GM10847 (cell line): ENCODE results near the gene YIF1A.

ENCODE experiments used
- POLR2A ChIP-seq: IDR thresholded peaks from 2 replicates; pipeline ENCODE4 v1.6.1; 2011; ENCODE audit not compliant: insufficient read length; ENCODE audit errors: extremely low read depth

The YIF1A gene

GRCh38 chr11:66259956-66260355 is 29.0 kb downstream of the YIF1A start:
- no peak for TF ChIP-seq POLR2A

DNA sequence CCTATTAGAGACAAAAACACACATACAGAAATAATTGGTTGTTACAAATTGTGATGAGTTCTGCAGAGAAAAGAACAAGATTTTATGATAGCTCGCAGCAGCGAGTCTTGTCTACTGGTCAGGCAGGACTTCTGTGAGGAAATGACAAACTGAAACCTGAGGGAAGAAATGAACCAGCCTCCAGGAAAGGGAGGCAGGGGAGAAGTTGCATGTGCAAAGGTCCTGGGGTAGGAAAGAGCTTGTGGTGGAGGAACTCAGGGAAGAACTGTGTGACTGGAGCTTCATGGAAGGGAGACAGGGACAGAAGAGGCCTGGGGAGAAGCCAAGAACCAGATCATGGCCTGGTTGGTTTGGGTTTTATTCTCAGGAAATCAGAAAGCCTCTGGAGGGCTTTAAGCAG is 29.7 kb downstream of the YIF1A start:
- TF ChIP-seq POLR2A: no peak

DNA sequence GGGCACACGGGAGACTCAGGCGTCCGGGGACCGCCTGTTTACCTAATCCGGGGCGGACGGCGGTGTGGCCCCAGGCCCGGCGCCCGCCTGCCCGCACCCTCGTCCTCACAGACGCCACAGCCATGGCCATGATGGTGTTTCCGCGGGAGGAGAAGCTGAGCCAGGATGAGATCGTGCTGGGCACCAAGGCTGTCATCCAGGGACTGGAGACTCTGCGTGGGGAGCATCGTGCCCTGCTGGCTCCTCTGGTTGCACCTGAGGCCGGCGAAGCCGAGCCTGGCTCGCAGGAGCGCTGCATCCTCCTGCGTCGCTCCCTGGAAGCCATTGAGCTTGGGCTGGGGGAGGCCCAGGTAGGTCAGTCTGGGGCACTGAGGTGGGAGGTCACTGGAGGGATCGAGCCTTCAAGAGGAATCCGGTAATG is 30.5 kb downstream of the YIF1A start:
- TF ChIP-seq POLR2A: no peak

- TF ChIP-seq POLR2A: no peak
Measured at GRCh38 chr11:66251809-66252208, 37.1 kb downstream of the YIF1A start.

DNA sequence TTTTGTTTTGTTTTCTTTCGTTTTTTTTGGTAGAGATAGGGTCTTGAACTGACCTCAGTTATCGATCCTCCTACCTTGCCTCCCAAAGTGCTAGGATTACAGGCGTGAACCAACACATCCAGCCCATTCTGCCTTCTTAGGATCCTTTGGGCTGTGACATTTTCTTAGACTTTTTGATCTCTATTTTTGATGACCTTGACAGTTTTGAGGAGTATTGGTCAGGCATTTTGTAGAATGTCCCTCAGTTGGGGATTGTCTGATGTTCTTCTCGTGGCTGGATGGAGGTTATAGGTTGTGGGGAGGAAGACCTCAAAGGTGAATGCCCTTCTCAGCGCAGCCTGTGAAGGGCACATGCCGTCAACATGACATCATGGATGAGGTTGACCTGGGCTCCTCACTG is 40.0 kb downstream of the YIF1A start:
- TF ChIP-seq POLR2A: no peak

DNA sequence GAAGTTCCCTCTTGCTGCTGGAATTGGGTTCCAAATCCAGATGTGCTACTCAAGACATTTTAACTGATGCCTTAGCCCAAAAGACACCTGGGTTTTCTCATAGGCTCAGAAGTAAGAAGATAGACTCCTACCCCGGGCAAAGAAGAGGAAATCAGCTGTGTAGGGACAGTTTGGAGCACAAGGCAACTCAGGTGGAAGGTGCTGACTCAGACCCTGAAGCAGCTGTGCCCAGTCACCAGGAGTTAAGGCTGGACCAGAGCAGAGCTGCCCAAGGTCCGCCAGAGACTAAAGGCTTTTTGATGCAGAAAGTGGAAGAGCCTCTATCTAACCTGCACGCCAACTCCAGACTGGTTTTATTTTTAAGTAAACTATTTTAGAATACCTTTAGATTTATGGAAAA is 41.1 kb downstream of the YIF1A start:
- no peak for TF ChIP-seq POLR2A

- TF ChIP-seq POLR2A: no peak
Measured at GRCh38 chr11:66247295-66247694, 41.6 kb downstream of the YIF1A start.

- TF ChIP-seq POLR2A: no peak
Measured at GRCh38 chr11:66243782-66244535, 45.0 kb downstream of the YIF1A start.

DNA sequence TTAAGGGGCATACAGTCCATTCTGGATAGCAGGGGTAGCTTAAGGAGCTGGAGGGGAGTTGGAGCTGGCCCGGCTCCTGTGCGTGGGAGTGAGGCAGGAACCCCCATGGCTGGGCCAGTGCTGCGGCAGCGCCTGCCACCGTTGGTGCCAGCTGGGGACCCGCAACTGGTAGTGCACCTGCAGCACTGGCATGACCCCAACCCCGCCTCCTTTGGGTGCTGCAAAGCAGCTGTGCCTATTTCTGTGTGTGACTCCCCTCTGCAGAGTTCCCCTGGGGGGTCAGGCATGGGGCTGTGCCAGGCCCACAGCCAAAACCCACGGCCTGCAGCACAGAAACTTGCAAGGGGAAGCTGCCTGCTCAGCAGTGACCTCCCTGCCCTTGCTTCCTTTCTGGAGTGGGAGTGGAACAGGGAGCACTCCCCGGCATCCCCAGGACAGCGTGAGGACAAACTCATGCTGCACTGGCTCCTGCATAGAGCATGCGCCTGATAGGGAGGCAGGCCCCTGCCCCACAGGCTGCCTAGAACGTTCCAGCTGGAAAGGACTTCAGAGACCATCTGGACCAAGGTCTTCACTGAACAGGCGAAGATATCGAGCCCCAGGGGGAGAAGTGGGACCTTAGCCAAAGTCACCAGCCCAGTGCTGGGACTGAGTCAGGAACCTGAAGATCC is 46.7 kb downstream of the YIF1A start:
- no peak for TF ChIP-seq POLR2A

GRCh38 chr11:66240781-66241136 is 48.2 kb downstream of the YIF1A start:
- no peak for TF ChIP-seq POLR2A

GRCh38 chr11:66239998-66240780 is 48.8 kb downstream of the YIF1A start:
- no peak for TF ChIP-seq POLR2A

DNA sequence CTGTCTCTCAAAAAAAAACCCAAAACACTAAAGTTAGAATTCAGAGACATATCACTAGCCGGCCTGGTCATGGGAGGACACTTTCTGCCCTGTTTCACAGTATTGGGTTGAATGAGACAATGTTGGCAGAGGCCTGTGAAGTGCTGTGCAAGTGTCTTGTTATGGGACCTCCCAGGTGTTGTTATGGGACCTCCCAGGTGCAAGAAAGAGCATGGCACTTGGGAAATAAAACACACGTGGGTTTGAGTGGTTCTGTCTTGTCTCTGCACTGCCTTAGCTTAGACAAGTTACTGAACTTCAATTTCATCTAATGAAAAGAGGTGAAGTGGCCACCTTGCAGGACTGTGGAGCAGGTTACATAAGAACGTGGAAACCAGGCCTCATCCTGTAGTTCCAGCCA is 49.4 kb downstream of the YIF1A start:
- TF ChIP-seq POLR2A: no peak

DNA sequence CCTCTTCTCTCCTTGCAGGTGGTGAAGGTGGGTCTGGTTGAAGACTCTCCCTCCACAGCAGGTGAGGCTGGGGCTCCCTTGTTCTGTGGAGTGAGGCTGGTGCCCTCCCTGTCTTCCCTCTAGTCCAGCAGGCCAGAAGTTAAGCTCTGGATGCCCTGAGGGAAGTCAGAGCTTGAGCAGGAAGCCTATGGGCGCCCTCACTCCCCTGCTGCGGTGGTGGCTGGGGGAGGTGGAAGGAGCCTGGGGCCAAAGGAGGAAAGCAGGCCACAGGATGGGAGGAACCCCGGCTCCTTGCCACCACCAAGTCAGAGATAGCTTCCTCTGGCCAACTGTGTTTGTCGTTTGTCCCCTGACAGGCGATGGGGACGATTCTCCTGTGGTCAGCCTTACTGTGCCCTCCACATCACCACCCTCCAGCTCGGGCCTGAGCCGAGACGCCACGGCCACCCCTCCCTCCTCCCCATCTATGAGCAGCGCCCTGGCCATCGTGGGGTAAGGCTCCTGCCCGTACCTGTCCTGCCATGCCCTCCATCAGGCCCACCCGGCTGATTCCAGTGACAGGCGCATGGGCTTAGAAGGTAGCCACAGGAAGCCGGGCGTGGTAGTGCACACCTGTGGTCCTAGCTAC is 50.0 kb downstream of the YIF1A start:
- no peak for TF ChIP-seq POLR2A

DNA sequence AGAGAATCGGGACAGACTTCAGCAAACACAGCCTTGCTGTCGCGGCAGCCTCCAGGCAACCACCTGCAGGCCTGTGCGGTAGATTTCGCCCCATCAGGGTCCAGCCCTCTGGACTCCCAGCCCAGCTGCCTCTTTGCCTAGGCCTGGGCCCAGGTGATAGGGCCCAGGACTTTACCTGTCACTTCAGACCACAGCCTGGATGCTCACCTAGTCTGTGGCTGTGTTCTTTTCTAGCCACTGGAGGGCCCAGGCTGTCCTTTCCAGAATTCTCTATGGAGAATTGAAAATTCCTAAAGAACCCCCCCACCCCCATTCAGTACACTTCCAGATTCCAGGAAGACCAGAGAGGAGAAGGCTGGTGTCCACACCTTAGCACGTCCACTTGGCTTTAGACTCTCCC is 51.1 kb downstream of the YIF1A start:
- TF ChIP-seq POLR2A: no peak

GRCh38 chr11:66235141-66235540 is 53.8 kb downstream of the YIF1A start:
- no peak for TF ChIP-seq POLR2A
